ENCODE data around the gene IQCK.

Gene IQCK

GRCh38 chr16:19804538-19805323 lies 86.7 kb downstream of the IQCK start:
- no peak for DNase-seq (ENCODE audit: low spot score)

GRCh38 chr16:19805459-19806162 lies 87.5 kb downstream of the IQCK start:
- DNase-seq (ENCODE audit: low spot score): no peak

- no peak for DNase-seq (ENCODE audit: low spot score)
Observed at GRCh38 chr16:19808061-19808641, 90.1 kb downstream of the IQCK start.

- no peak for DNase-seq (ENCODE audit: low spot score)
Observed at GRCh38 chr16:19809121-19809635, 91.1 kb downstream of the IQCK start.

GRCh38 chr16:19809693-19810092 lies 91.6 kb downstream of the IQCK start:
- no peak for DNase-seq (ENCODE audit: low spot score)

- DNase-seq (ENCODE audit: low spot score): peak; percentile 6
Observed at GRCh38 chr16:19810817-19811731, 93.0 kb downstream of the IQCK start.

- DNase-seq (ENCODE audit: low spot score): no peak
Observed at GRCh38 chr16:19812986-19813385, 94.9 kb downstream of the IQCK start.

GRCh38 chr16:19815418-19815817 lies 97.3 kb downstream of the IQCK start:
- DNase-seq (ENCODE audit: low spot score): no peak

- DNase-seq (ENCODE audit: low spot score): no peak
Observed at GRCh38 chr16:19817122-19817521, 99.1 kb downstream of the IQCK start.

- no peak for DNase-seq (ENCODE audit: low spot score)
Observed at GRCh38 chr16:19817875-19818274, 99.8 kb downstream of the IQCK start.

GRCh38 chr16:19822533-19822932 lies 104.5 kb downstream of the IQCK start:
- no peak for DNase-seq (ENCODE audit: low spot score)

GRCh38 chr16:19823322-19823721 lies 105.3 kb downstream of the IQCK start:
- no peak for DNase-seq (ENCODE audit: low spot score)

- no peak for DNase-seq (ENCODE audit: low spot score)
Observed at GRCh38 chr16:19824216-19824615, 106.1 kb downstream of the IQCK start.

GRCh38 chr16:19829844-19830692 lies 112.0 kb downstream of the IQCK start:
- no peak for DNase-seq (ENCODE audit: low spot score)

- no peak for DNase-seq (ENCODE audit: low spot score)
Observed at GRCh38 chr16:19830902-19831560, 113.0 kb downstream of the IQCK start.

- DNase-seq (ENCODE audit: low spot score): peak; percentile 84
Observed at GRCh38 chr16:19831678-19832077, 113.6 kb downstream of the IQCK start.

GRCh38 chr16:19833176-19833575 lies 115.1 kb downstream of the IQCK start:
- no peak for DNase-seq (ENCODE audit: low spot score)

GRCh38 chr16:19833581-19833980 lies 115.5 kb downstream of the IQCK start:
- no peak for DNase-seq (ENCODE audit: low spot score)

GRCh38 chr16:19835196-19835595 lies 117.1 kb downstream of the IQCK start:
- DNase-seq (ENCODE audit: low spot score): no peak

GRCh38 chr16:19835968-19836421 lies 117.9 kb downstream of the IQCK start:
- DNase-seq (ENCODE audit: low spot score): peak; percentile 53
